HCT116 (cell line): ENCODE measurements around the gene TNS2. TPM values are rescaled to one million over a fixed set of nuclear protein-coding genes. Genes with fewer than 3 reads are reported as not detected.

Source experiments
- ATAC-seq: fragments of 200-7000 bp; cut with Tn5 transposase; 2 replicates; pipeline ENCODE4 v1.9.1; 2020; ENCODE audit warnings: mild to moderate bottlenecking, moderate library complexity
- BruUV-seq: library from RNA; stranded (reverse); fragments of 400-500 nt; replicated peaks from 2 replicates; lab custom pipeline; 2021; lab: Mats Ljungman, UMichigan
- CTCF ChIA-PET: fragments of 300-600 bp; sonication (Branson Sonifier 250); formaldehyde crosslinking; loops from one replicate; lab custom pipeline; 2021; ENCODE audit warnings: antibody characterized with exemption; lab: Charles Lee
- POLR2A ChIA-PET: fragments of 300-600, 350-600 bp; sonication (Branson Sonifier 250); formaldehyde crosslinking; loops from one replicate; lab custom pipeline; 2021; ENCODE audit warnings: antibody characterized with exemption; lab: Charles Lee
- RAD21 ChIA-PET, 2 experiments: fragments of 300-600 bp; sonication (Branson Sonifier 250); formaldehyde crosslinking; loops; one replicate each; lab custom pipeline; 2023; ENCODE audit warnings: low total read pairs in 2 of 2; ENCODE audit not compliant: uncharacterized antibody in 2 of 2, unreplicated experiment in 2 of 2, low non-redundant PET in 1 of 2; lab: Charles Lee
- DNase-seq: peaks from one replicate; pipeline ENCODE4 v3.0.0-alpha.2; 2010; ENCODE audit warnings: low read depth, low spot score
- H2AFZ ChIP-seq: fragments of 200-600 bp; shearing (Covaris generic), sonication (generic); 2 replicates; pipeline ENCODE4 v1.6.1; 2017; ENCODE audit warnings: low read depth, mixed run types, mixed read lengths, antibody characterized with exemption, low read length; ENCODE audit not compliant: poor library complexity, severe bottlenecking
- H3K27ac ChIP-seq: 2 replicates; pipeline ENCODE4 v1.5.1; 2012; ENCODE audit warnings: low read depth, low read length
- H3K27me3 ChIP-seq: fragments of 200-600 bp; sonication (generic); 2 replicates; pipeline ENCODE4 v1.6.1; 2016; ENCODE audit warnings: mixed run types, low read length, mixed read lengths; ENCODE audit not compliant: insufficient read depth
- H3K36me3 ChIP-seq, 2 experiments: fragments of 200-500 bp in 1 of 2; fragments of 200-600 bp in 1 of 2; sonication (Bioruptor generic) in 1 of 2; sonication (generic) in 1 of 2; 2 replicates each; pipeline versions ENCODE4 v1.5.1 to v1.6.1; 2014 to 2016; ENCODE audit warnings: low read length in 2 of 2, inconsistent platforms in 1 of 2, mixed read lengths in 1 of 2, mixed run types in 1 of 2; ENCODE audit not compliant: insufficient read depth in 2 of 2, control insufficient read depth in 1 of 2
- H3K4me1 ChIP-seq, 2 experiments: fragments of 200-600 bp in 1 of 2; sonication (generic) in 1 of 2; 2 replicates each; pipeline versions ENCODE4 v1.5.1 to v1.6.1; 2012 to 2017; ENCODE audit warnings: low read length in 2 of 2, inconsistent platforms in 1 of 2, mild to moderate bottlenecking in 1 of 2, mixed read lengths in 1 of 2, mixed run types in 1 of 2, moderate library complexity in 1 of 2; ENCODE audit not compliant: insufficient read depth in 2 of 2, control insufficient read depth in 1 of 2
- H3K4me2 ChIP-seq: fragments of 200-600 bp; sonication (generic); 2 replicates; pipeline ENCODE4 v1.6.1; 2017; ENCODE audit warnings: mixed run types, low read length, mixed read lengths
- H3K4me3 ChIP-seq, 2 experiments: fragments of 200-600 bp in 1 of 2; sonication (generic) in 1 of 2; replicated peaks in 1 of 2; 2 replicates each; pipeline ENCODE4 v1.5.1; 2011 to 2016; ENCODE audit warnings: low read length in 2 of 2, control low read depth in 1 of 2, low read depth in 1 of 2, mild to moderate bottlenecking in 1 of 2, mixed read lengths in 1 of 2, mixed run types in 1 of 2
- H3K79me2 ChIP-seq: fragments of 200-600 bp; sonication (generic); 2 replicates; pipeline ENCODE4 v1.6.1; 2017; ENCODE audit warnings: mild to moderate bottlenecking, mixed run types, low read length, moderate library complexity, mixed read lengths; ENCODE audit not compliant: insufficient read depth
- H3K9ac ChIP-seq: fragments of 200-600 bp; sonication (generic); 2 replicates; pipeline ENCODE4 v1.6.1; 2016; ENCODE audit warnings: low read length, mixed read lengths
- H3K9me2 ChIP-seq: fragments of 200-600 bp; sonication (generic), shearing (Covaris generic); 2 replicates; pipeline ENCODE4 v1.6.1; 2017; ENCODE audit warnings: mixed run types, mild to moderate bottlenecking, moderate library complexity; ENCODE audit not compliant: insufficient read depth
- H3K9me3 ChIP-seq, 2 experiments: fragments of 200-500 bp in 1 of 2; fragments of 200-600 bp in 1 of 2; sonication (Bioruptor generic) in 1 of 2; sonication (generic) in 1 of 2; 2 replicates each; pipeline ENCODE4 v1.6.1; 2014 to 2017; ENCODE audit warnings: low read length in 2 of 2, mixed read lengths in 2 of 2, inconsistent platforms in 1 of 2, low read depth in 1 of 2, mild to moderate bottlenecking in 1 of 2, mixed run types in 1 of 2, moderate library complexity in 1 of 2; ENCODE audit not compliant: control insufficient read depth in 1 of 2, insufficient read depth in 1 of 2
- H4K20me1 ChIP-seq: fragments of 200-600 bp; sonication (generic), shearing (Covaris generic); 2 replicates; pipeline ENCODE4 v1.6.1; 2017; ENCODE audit warnings: mixed run types, mild to moderate bottlenecking, moderate library complexity; ENCODE audit not compliant: insufficient read depth
- EGR1 ChIP-seq: IDR thresholded peaks from 2 replicates; pipeline ENCODE4 v1.6.1; 2012; ENCODE audit warnings: low read depth
- EZH2 ChIP-seq: fragments of 200-600 bp; sonication (generic); IDR thresholded peaks from 2 replicates; pipeline ENCODE4 v1.6.1; 2017; ENCODE audit warnings: antibody characterized with exemption, mixed run types
- FOSL1 ChIP-seq: IDR thresholded peaks from 2 replicates; pipeline ENCODE4 v1.6.1; 2012; ENCODE audit warnings: low read depth
- ZFX ChIP-seq: fragments of 450-650 bp; IDR thresholded peaks from 2 replicates; pipeline ENCODE4 v1.6.1; 2017
- intact Hi-C: fragments of 100-400 bp; cut with micrococcal nuclease; formaldehyde crosslinking; loops from 2 replicates; pipeline ENCODE4 v1.10.0; 2022
- total RNA-seq: library from RNA; stranded (reverse); gene quantifications from one replicate; pipeline ENCODE4 v1.2.1, GENCODE V29; 2021; ENCODE audit not compliant: unreplicated experiment
- TF ChIP-seq, protein P1 (sequence below): IDR thresholded peaks from 2 replicates; pipeline ENCODE4 v1.6.1; 2012; ENCODE audit warnings: low read depth
- TF ChIP-seq, protein P2 (sequence below): IDR thresholded peaks from 2 replicates; pipeline ENCODE4 v1.6.1; 2012

TNS2 gene
- total RNA-seq, 1 experiment from 2014 or later = 25.7 TPM

DNA sequence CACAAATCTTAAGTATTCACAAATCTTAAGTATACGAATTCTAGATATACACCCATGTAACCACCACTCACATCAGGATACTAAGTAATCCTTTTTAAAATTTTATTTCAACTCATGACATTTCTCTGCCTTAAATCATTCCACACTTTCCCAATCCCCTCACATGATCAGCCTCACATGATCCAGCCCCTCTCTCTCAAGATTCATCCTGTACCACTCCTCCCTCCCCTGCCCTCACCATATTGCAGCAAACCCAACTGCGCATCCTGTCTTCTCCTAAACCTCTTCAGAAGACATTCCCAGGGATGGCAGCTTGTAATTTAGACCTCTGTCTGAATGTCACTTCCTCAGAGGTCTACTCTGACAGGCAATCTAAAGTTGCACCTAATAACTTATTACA is 45.3 kb upstream of the TNS2 start:
- ChIA-PET RAD21 (no interaction called here), POLR2A (no interaction called here), CTCF (interaction anchor here (1.2 kb wide), 1 partner anchor 20 kb away, joined by 3 read pairs; no protein-coding TSS in a partner anchor)
- Histone ChIP-seq H3K4me2 (peak overlapping the region; percentile 78), H3K27ac (no peak overlapping the region; the same call in 1 of the 2 replicates), H3K79me2 (peaks cover 43% of the 10 kb centered on the region), H3K9ac (peak overlapping the region; percentile 100), H3K9me3 (no peaks in the 10 kb centered on the region), H3K9me2 (no peaks in the 10 kb centered on the region), H3K27me3 (no peaks in the 10 kb centered on the region), H3K4me3 (peak overlapping the region; percentile 75 to 98), H3K36me3 (peaks cover 6 to 22% of the 10 kb centered on the region in 2 experiments; a peak in 3 of 4 replicates), H3K4me1 (peaks cover 18 to 37% of the 10 kb centered on the region in 2 experiments), H4K20me1 (peaks cover 5% of the 10 kb centered on the region; the same call in 1 of the 2 replicates), H2AFZ (no peak overlapping the region)
- BruUV-seq = no TSS peak
- no peak for DNase-seq
- TF ChIP-seq, protein P1, sequence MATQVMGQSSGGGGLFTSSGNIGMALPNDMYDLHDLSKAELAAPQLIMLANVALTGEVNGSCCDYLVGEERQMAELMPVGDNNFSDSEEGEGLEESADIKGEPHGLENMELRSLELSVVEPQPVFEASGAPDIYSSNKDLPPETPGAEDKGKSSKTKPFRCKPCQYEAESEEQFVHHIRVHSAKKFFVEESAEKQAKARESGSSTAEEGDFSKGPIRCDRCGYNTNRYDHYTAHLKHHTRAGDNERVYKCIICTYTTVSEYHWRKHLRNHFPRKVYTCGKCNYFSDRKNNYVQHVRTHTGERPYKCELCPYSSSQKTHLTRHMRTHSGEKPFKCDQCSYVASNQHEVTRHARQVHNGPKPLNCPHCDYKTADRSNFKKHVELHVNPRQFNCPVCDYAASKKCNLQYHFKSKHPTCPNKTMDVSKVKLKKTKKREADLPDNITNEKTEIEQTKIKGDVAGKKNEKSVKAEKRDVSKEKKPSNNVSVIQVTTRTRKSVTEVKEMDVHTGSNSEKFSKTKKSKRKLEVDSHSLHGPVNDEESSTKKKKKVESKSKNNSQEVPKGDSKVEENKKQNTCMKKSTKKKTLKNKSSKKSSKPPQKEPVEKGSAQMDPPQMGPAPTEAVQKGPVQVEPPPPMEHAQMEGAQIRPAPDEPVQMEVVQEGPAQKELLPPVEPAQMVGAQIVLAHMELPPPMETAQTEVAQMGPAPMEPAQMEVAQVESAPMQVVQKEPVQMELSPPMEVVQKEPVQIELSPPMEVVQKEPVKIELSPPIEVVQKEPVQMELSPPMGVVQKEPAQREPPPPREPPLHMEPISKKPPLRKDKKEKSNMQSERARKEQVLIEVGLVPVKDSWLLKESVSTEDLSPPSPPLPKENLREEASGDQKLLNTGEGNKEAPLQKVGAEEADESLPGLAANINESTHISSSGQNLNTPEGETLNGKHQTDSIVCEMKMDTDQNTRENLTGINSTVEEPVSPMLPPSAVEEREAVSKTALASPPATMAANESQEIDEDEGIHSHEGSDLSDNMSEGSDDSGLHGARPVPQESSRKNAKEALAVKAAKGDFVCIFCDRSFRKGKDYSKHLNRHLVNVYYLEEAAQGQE = no peak
- TF ChIP-seq, protein P2, sequence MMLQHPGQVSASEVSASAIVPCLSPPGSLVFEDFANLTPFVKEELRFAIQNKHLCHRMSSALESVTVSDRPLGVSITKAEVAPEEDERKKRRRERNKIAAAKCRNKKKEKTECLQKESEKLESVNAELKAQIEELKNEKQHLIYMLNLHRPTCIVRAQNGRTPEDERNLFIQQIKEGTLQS = no peak
- TF ChIP-seq EZH2 (no peak), ZFX (no peak), EGR1 (no peak), FOSL1 (no peak)
- ATAC-seq = no peak
- intact Hi-C loops = no loop called here
